GM03348 (cell line): Measurements from ENCODE around the gene PRRC2B.
"Not testable (repeated sequence)": the region's sequence is repeated elsewhere in the genome, so short reads cannot be mapped to it uniquely, and the experiment has no call there.

Source experiments
- DNase-seq: peaks from one replicate; pipeline ENCODE4 v3.0.0; 2012; ENCODE audit warnings: low spot score

Gene PRRC2B

GRCh38 chr9:131436376-131436775 is 42.5 kb downstream of the PRRC2B start:
- no peak for DNase-seq

- DNase-seq, result no peak
These were observed 43.0 kb downstream of the PRRC2B start for GRCh38 chr9:131436865-131437271.

- no peak for DNase-seq
These were observed 44.3 kb downstream of the PRRC2B start for GRCh38 chr9:131438190-131438589.

- no peak for DNase-seq
These were observed 45.3 kb downstream of the PRRC2B start for GRCh38 chr9:131439224-131439623.

DNA sequence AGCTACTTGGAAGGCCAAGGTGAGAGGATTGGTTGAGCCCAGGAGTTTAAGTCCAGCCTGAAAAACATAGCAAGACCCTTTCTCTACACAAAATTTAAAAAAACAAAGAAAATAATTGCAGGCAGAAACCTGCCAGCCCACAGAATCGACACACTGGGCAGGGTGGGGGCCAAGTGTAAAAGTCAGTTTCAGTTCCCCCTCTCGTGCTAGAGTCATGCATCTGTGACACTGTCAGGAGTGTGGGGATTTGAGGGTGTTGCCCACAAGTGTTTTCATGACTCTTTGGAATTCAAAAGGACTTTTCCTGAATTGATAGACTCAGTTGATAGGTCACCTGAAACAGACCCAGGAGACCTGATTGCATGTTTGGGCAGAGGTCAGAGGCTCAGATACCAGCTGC is 47.6 kb downstream of the PRRC2B start:
- no peak for DNase-seq

DNA sequence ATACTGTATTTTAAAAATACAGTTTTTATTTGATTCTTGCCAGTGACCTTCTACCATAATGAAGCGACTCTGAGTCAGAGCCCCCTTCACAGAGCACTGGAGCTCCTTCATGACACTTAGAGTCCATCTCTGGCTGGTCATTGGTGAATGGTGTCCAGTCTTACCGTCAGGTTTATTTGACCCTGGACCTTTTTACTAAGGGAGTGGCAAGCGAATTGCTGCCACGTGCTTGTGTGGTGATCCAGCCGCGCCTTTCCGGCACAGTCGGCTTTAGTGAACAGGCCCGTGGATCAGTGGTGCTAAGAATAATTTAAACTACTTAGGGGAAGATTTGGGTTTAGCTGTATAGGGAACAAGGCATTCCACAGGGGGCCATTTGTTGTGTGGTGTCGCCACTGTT is 48.5 kb downstream of the PRRC2B start:
- DNase-seq, result no peak

DNA sequence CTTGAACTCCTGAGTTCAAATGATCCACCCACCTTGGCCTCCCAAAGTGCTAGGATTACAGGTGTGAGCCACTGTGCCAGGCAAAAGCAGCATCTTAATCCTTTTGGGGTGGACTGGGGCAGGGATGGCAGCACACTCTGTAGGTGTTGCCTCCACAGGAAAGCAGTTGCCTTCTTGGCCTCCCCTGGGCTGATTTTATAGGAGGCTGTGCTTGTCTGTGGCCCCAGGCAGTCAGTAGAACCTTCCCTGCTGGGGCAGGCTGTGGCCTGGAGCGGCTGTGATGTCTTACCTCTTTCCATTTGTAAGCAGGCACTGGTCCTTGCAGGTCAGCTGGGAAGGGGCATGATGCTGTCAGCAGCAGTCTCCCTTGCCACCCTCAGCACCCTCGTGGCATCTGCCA is 49.8 kb downstream of the PRRC2B start:
- DNase-seq, result no peak

- no peak for DNase-seq
These were observed 52.4 kb downstream of the PRRC2B start for GRCh38 chr9:131446276-131446675.

DNA sequence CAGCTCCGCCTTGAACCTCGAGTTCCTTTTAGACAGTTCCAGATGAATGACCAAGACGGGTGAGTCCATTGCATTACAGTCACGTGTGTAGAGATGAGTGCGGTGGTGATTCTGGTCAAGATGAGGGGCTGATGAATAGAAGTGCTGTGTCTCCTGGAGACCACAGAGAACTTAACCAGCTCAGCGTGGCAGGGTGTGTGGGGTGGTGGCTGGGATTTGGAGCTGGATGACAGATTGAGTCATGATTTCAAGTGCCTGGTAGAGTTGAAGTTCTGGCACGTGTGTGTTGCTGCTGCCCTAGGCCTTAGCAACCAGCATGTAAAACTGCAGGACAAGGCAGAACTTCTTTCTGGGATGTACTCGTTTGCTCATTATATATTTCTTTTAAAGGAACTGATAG is 53.3 kb downstream of the PRRC2B start:
- no peak for DNase-seq

- no peak for DNase-seq
These were observed 53.7 kb downstream of the PRRC2B start for GRCh38 chr9:131447600-131447999.

GRCh38 chr9:131448818-131449217 is 54.9 kb downstream of the PRRC2B start:
- DNase-seq, result no peak

DNA sequence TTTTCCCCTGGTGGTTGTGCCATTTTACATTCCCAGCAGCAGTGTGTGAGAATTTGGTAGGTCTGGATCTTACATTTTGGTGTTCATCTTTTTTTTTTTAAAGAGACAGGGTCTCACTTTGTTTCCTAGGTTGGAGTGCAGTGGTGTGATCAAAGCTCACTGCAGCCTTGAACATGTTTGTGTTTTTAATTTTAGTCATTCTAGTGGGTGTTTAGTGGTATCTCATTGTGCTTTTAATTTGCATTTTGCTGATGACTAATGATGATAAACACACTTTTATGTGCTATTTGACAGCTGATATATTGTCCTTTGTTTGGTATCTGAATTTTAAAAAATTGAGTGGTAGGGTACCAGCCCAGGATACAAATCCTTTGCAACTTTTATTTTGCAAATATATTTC is 55.4 kb downstream of the PRRC2B start:
- DNase-seq, result no peak

GRCh38 chr9:131454028-131454427 is 60.1 kb downstream of the PRRC2B start:
- DNase-seq, result no peak

DNA sequence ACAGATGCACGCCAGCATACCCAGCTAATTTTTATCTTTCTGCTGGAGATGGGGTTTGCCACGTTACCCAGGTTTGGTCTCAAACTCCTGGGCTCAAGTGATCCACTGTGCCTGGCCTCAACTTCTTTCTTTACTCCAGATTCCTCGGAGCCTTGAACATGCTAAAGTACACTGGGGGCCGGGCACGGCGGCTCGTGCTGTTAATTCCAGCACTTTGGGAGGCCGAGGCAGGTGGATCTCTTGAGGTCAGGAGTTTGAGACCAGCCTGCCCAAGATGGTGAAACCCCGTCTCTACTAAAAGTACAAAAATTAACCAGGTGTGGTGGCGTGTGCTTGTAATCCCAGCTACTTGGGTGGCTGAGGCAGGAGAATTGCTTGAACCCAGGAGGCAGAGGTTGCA is 61.8 kb downstream of the PRRC2B start:
- not testable (repeated sequence) for DNase-seq

DNA sequence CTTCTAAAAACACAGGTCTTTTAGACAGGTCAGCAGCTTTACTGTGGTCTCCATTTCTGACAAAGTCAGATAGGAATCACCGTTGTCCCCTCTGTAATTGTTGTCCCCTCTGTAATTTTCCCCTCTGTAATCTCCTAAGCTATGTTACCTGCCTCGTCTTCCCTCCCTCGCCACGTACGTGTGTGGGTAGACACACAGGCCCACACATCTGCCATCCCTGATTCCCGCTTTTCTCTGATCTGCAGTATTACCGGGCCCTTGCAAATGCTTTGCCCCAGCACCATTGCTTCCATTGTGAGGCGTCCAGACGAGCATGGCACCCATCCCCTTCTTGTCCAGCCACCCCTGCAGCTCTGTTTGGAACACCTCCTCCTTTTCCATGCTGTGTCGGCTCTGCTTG is 63.9 kb downstream of the PRRC2B start:
- no peak for DNase-seq

DNA sequence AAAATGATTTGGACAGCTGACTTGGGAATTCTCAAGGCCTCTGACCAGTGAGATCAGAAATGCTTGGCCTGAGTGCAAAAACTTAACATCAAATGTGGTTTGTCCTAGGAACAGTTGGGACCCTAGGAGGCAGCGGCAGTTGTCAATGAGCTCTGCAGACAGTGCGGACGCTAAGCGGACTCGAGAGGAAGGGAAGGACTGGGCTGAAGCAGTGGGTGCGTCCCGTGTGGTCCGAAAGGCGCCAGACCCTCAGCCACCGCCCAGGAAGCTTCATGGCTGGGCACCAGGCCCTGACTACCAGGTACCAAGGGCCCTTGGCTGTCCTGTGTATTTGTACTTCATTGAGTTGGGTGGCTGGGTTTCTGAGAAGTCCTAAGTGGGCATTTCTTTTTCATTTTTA is 65.2 kb downstream of the PRRC2B start:
- DNase-seq, result no peak

DNA sequence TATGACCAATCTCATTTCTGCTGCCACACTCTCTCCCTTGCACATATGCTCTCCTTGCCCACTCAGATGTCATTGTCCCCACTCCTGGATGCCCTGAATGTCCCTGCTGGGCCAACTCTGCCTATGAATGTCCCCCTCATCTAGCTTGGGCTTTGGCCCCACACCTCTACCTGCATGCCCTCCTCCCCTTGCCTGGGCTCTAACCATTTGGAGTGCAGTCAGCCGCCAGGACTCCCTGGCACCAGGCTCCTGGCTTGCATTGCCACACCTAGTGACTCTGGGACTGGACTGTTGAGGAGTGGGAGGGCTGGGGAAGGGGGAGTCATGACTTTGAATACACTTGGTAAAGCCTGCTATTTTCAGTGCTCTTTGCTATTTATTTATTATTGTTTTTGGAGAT is 67.3 kb downstream of the PRRC2B start:
- no peak for DNase-seq

GRCh38 chr9:131464354-131465000 is 70.6 kb downstream of the PRRC2B start:
- no peak for DNase-seq

DNA sequence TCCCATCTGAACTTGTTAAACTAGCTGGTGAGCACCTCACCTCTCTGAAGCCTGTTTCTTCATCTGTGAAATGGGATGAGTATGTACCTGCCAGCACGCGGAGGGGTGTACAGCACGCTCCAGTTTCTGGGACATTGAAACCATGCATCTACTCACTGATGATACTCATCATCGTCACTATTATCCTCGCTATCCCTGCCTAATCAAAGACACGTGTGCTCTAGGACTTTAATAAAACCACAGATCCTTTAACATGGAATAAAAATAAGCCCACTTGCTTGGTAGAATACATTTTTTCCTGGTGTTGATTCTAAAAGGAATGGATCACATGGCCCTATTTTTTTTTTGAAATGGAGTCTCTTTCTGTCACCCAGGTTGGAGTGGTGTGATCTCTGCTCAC is 71.5 kb downstream of the PRRC2B start:
- DNase-seq, result no peak

DNA sequence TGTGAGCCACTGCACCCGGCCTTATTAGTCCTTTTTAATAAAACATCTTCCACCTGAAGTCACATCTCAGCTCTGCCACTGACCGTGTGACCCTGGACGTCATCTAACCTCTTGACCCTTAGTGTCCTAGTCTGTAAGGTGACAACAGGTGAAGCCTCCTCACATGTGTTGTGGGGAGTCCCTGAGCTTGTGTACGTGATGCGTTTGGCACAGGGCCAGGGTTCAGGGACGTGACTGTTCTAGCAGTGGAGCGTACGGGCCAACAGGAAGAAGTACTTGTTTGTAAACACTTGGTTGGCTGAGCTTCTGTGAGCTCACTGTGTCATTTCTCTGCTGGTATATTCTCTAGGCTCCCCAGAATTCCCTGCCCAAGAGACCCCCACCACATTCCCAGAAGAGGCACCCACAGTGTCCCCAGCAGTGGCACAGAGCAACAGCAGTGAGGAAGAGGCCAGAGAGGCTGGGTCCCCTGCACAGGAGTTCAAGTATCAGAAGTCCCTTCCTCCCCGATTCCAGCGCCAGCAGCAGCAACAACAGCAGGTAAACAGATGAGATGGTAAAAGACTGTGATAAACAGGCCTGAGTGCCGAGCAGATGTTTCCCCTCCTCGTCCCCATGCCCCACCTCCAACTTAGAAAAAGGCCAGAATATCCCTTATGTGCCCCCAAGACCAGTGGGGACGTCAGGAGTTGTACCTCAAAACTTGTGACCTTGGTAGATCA is 73.5 kb downstream of the PRRC2B start:
- DNase-seq, result no peak

- DNase-seq, result no peak
These were observed 74.1 kb downstream of the PRRC2B start for GRCh38 chr9:131468031-131468430.

DNA sequence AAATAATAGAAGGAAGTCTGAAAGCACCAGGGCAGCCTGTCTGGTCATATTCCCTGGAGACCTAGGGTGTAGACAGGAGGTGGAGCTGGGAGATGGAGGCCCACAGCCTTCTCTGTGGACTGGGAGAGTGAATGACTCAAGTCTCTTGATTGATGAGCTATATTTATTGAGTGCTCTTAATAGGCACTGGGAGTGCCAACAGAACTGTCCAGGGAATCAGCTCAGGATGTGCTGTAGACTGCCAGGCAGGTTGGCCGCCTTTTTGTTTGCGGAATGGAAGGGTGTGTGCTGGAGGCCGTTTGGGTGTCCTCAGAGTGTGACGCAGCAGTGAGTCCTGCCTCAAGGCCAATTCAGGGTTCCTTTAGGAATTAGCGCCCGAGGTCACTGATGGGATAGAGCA is 75.5 kb downstream of the PRRC2B start:
- DNase-seq, result no peak

GRCh38 chr9:131469951-131470350 is 76.1 kb downstream of the PRRC2B start:
- DNase-seq, result no peak

DNA sequence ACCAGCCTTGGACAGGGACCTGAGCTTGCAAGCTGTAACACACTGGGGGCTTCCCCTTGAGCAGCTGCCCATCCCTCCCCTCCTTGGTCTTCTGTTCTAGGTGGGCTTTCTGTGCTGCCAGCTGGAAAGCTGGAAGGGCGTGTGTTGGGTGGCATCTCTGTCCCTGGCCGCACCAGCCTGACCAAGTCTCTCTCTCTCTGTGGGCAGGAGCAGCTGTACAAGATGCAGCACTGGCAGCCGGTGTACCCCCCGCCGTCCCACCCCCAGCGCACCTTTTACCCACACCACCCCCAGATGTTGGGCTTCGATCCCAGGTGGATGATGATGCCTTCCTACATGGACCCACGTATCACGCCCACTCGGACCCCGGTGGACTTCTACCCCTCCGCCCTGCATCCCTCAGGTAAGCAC is 76.7 kb downstream of the PRRC2B start:
- no peak for DNase-seq
